Activated gamma-delta T cell treated with anti-CD3 and anti-CD28 coated beads, Interleukin-2, amount 50 U/mL, for 16 hours (primary cell): Measurements from ENCODE around the gene SLC22A4.

ENCODE experiments used
- DNase-seq: peaks from one replicate; pipeline ENCODE4 v3.0.0-alpha.2; 2020; ENCODE audit warnings: low read depth

The SLC22A4 gene

GRCh38 chr5:132262882-132263547 lies 31.2 kb upstream of the SLC22A4 start:
- no peak for DNase-seq

- peak; percentile 29 for DNase-seq
Observed at GRCh38 chr5:132263548-132264261, 30.5 kb upstream of the SLC22A4 start.

- no peak for DNase-seq
Observed at GRCh38 chr5:132264546-132265335, 29.5 kb upstream of the SLC22A4 start.

- no peak for DNase-seq
Observed at GRCh38 chr5:132265336-132266030, 28.7 kb upstream of the SLC22A4 start.

GRCh38 chr5:132266031-132266835 lies 28.0 kb upstream of the SLC22A4 start:
- no peak for DNase-seq

- no peak for DNase-seq
Observed at GRCh38 chr5:132266836-132267160, 27.4 kb upstream of the SLC22A4 start.

GRCh38 chr5:132267166-132267739 lies 26.9 kb upstream of the SLC22A4 start:
- DNase-seq: no peak

GRCh38 chr5:132267931-132268768 lies 26.0 kb upstream of the SLC22A4 start:
- no peak for DNase-seq

- no peak for DNase-seq
Observed at GRCh38 chr5:132268769-132269551, 25.2 kb upstream of the SLC22A4 start.

- no peak for DNase-seq
Observed at GRCh38 chr5:132269635-132270334, 24.4 kb upstream of the SLC22A4 start.

GRCh38 chr5:132270335-132270665 lies 23.9 kb upstream of the SLC22A4 start:
- no peak for DNase-seq

GRCh38 chr5:132270706-132271105 lies 23.5 kb upstream of the SLC22A4 start:
- no peak for DNase-seq

- DNase-seq: no peak
Observed at GRCh38 chr5:132271251-132272246, 22.6 kb upstream of the SLC22A4 start.

- DNase-seq: peak; percentile 66
Observed at GRCh38 chr5:132272311-132273210, 21.6 kb upstream of the SLC22A4 start.

- DNase-seq: no peak
Observed at GRCh38 chr5:132273631-132274030, 20.6 kb upstream of the SLC22A4 start.

GRCh38 chr5:132274050-132274792 lies 20.0 kb upstream of the SLC22A4 start:
- no peak for DNase-seq
